A549 (cell line): ENCODE data around the gene MPHOSPH8. TPM values are rescaled to one million over a fixed set of nuclear protein-coding genes. Genes with fewer than 3 reads are reported as not detected.

Experiments
- ATAC-seq, 2 experiments: fragments of 200-7000 bp in 1 of 2; fragments of >200 bp in 1 of 2; cut with Nextera tagmentation in 1 of 2; cut with Tn5 transposase in 1 of 2; 3 replicates each; pipeline versions ENCODE4 v1.8.0 to v1.9.1; 2018 to 2020; ENCODE audit warnings: mild to moderate bottlenecking in 1 of 2, moderate library complexity in 1 of 2
- CTCF ChIA-PET: fragments of 300-600 bp; sonication (Branson Sonifier 250); formaldehyde crosslinking; extraction: SDS; loops from one replicate; lab custom pipeline; 2021; ENCODE audit warnings: antibody characterized with exemption, inconsistent platforms; lab: Yijun Ruan, JAX
- POLR2A ChIA-PET: fragments of 350-600 bp; formaldehyde crosslinking; extraction: SDS; loops from one replicate; lab custom pipeline; 2021; ENCODE audit warnings: antibody characterized with exemption, inconsistent platforms; lab: Yijun Ruan, JAX
- DNase-seq, 2 experiments: peaks; one replicate each; pipeline versions ENCODE4 v3.0.0 to v3.0.0-alpha.2; 2011 to 2016; ENCODE audit warnings: low read depth in 1 of 2, low spot score in 1 of 2
- FAIRE-seq: peaks from 2 replicates; lab custom pipeline; 2011; peaks lifted over from hg19 to GRCh38; lab: Jason Lieb, UNC
- H3K27ac ChIP-seq, 2 experiments: fragments of >200 bp; sonication (Bioruptor Twin); formaldehyde crosslinking; 3 replicates each; pipeline ENCODE4 v1.5.1; 2016 to 2017
- H3K4me1 ChIP-seq: fragments of >200 bp; sonication (Bioruptor Twin); formaldehyde crosslinking; 3 replicates; pipeline ENCODE4 v1.6.1; 2016
- H3K4me2 ChIP-seq: fragments of >200 bp; sonication (Bioruptor Twin); formaldehyde crosslinking; 3 replicates; pipeline ENCODE4 v1.6.1; 2016
- H3K4me3 ChIP-seq: fragments of >200 bp; sonication (Bioruptor Twin); formaldehyde crosslinking; 3 replicates; pipeline ENCODE4 v1.5.1; 2016
- H3K9me3 ChIP-seq: fragments of >200 bp; sonication (Bioruptor Twin); formaldehyde crosslinking; 3 replicates; pipeline ENCODE4 v1.6.1; 2016
- CBX2 ChIP-seq: fragments of 200-600 bp; sonication (generic); IDR thresholded peaks from 2 replicates; pipeline ENCODE4 v1.6.1; 2016; ENCODE audit warnings: low read depth, mild to moderate bottlenecking, borderline replicate concordance
- EHF ChIP-seq: fragments of 250-450 bp; sonication (Bioruptor Pico); IDR thresholded peaks from 2 replicates; pipeline ENCODE4 v1.5.0; 2020; ENCODE audit warnings: mild to moderate bottlenecking
- EP300 ChIP-seq, 2 experiments: fragments of >200 bp; sonication (Bioruptor Twin); formaldehyde crosslinking; IDR thresholded peaks; 2 replicates in 1 of 2; 3 replicates in 1 of 2; pipeline ENCODE4 v1.6.1; 2016 to 2017
- FOXS1 ChIP-seq: fragments of 250-450 bp; sonication (Bioruptor Pico); IDR thresholded peaks from 2 replicates; pipeline ENCODE4 v1.5.0; 2020; ENCODE audit warnings: mild to moderate bottlenecking, moderate library complexity
- HDAC2 ChIP-seq: fragments of 200-600 bp; sonication (generic); IDR thresholded peaks from 2 replicates; pipeline ENCODE4 v1.6.1; 2016
- HMGXB4 ChIP-seq: fragments of 250-450 bp; sonication (Bioruptor Pico); IDR thresholded peaks from 2 replicates; pipeline ENCODE4 v1.5.0; 2021; ENCODE audit warnings: mild to moderate bottlenecking, moderate library complexity, borderline replicate concordance
- JUNB ChIP-seq: fragments of >200 bp; sonication (Bioruptor Twin); formaldehyde crosslinking; IDR thresholded peaks from 2 replicates; pipeline ENCODE4 v1.6.1; 2016
- MAFK ChIP-seq: fragments of 450-650 bp; IDR thresholded peaks from 2 replicates; pipeline ENCODE4 v1.6.1; 2014; ENCODE audit not compliant: partially characterized antibody
- PHF8 ChIP-seq: fragments of 200-600 bp; sonication (generic); IDR thresholded peaks from 2 replicates; pipeline ENCODE4 v1.6.1; 2016; ENCODE audit warnings: low read depth, mild to moderate bottlenecking, antibody characterized with exemption, moderate library complexity, borderline replicate concordance
- REST ChIP-seq: fragments of 200-600 bp; sonication (generic); IDR thresholded peaks from 2 replicates; pipeline ENCODE4 v1.6.1; 2016; ENCODE audit warnings: antibody characterized with exemption, mild to moderate bottlenecking, moderate library complexity
- RNF2 ChIP-seq: fragments of 200-600 bp; sonication (generic); IDR thresholded peaks from 2 replicates; pipeline ENCODE4 v1.6.1; 2016; ENCODE audit warnings: low read depth, mild to moderate bottlenecking, antibody characterized with exemption, moderate library complexity, borderline replicate concordance
- SMC3 ChIP-seq: fragments of >200 bp; sonication (Bioruptor Twin); formaldehyde crosslinking; IDR thresholded peaks from 3 replicates; pipeline ENCODE4 v1.6.1; 2018; ENCODE audit warnings: inconsistent platforms
- TFCP2L1 ChIP-seq: fragments of 250-450 bp; sonication (Bioruptor Pico); IDR thresholded peaks from 2 replicates; pipeline ENCODE4 v1.5.0; 2021; ENCODE audit warnings: mild to moderate bottlenecking
- ZFP36 ChIP-seq: fragments of 450-650 bp; IDR thresholded peaks from 2 replicates; pipeline ENCODE4 v1.6.1; 2014; ENCODE audit warnings: borderline replicate concordance; ENCODE audit not compliant: partially characterized antibody
- WGBS: methylation state at CpG from one replicate; pipeline ENCODE4 v1.1.6; 2017; ENCODE audit errors: missing lambda C conversion rate; 5-methylcytosine and 5-hydroxymethylcytosine counted together
- polyA plus RNA-seq, 4 experiments: library from polyadenylated mRNA; depleted of rRNA in 3 of 4; stranded (reverse); fragments of >200 nt; fragmentation: RNase III in 1 of 4; extraction: RNeasy Plus Mini Kit Qiagen cat#74134 plus additional on column Dnase treatment in 1 of 4; gene quantifications; 2 replicates in 3 of 4; 3 replicates in 1 of 4; pipeline ENCODE4 v1.2.3, GENCODE V29; 2011 to 2017
- TF ChIP-seq, protein P1 (sequence below): fragments of 450-650 bp; IDR thresholded peaks from 2 replicates; pipeline ENCODE4 v1.6.1; 2014; ENCODE audit warnings: antibody characterized with exemption

MPHOSPH8 gene
- polyA plus RNA-seq, 2 of the 4 experiments (the other 2 are of a cell fraction), result 15.2 to 16.2 TPM

DNA sequence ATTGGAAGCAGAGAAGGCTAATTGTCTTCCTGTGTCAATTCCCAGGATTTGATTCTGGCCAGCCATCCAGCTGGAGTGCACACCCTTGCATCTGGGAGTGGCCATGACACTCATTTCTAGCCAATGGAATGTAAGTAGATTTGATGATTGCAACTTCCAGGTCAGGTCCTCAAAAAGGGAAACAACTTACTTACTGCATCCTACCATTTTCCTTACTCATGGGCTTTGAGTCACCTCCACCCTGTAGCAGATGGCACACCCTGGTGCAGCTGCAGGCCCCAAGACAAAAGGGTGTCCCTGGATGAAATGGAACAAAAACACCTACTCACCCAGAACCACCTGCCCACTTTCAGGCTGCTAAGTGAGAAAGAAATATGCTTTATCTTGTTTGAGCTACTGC, 27.3 kb upstream of the MPHOSPH8 start:
- Histone ChIP-seq H3K4me1 (peaks cover 38% of the 10 kb centered on the region), H3K9me3 (no peaks in the 10 kb centered on the region)
- peak in 1 of 2 experiments; percentile 17 for DNase-seq
- CTCF ChIA-PET, result interaction anchor here (2.3 kb wide), 1 partner anchor 13 kb away, joined by 6 read pairs; no protein-coding TSS in a partner anchor
- FAIRE-seq, result no peak
- TF ChIP-seq SMC3 (no peak), HMGXB4 (CRISPR knock-in tag) (no peak), TFCP2L1 (no peak), EP300 (IDR thresholded peaks at IDR 0.05) (no peak), REST (no peak), JUNB (no peak), ZFP36 (no peak)
- TF ChIP-seq, all 56 proteins: peak for 0
- no peak for ATAC-seq
- POLR2A ChIA-PET, result no interaction called here
- Histone ChIP-seq H3K4me3 (no peak overlapping the region), H3K4me2 (no peak overlapping the region), H3K27ac (no peak overlapping the region)

- no peak overlapping the region for H3K27ac ChIP-seq
- CTCF ChIA-PET, result no interaction called here
Measured at GRCh38 chr13:19606737-19607136, 26.7 kb upstream of the MPHOSPH8 start.

GRCh38 chr13:19607523-19608078, 25.9 kb upstream of the MPHOSPH8 start:
- CTCF ChIA-PET, result no interaction called here
- ATAC-seq (no peak), FAIRE-seq (no peak), DNase-seq (no peak)
- POLR2A ChIA-PET, result no interaction called here
- Histone ChIP-seq H3K27ac (no peak overlapping the region), H3K9me3 (no peaks in the 10 kb centered on the region), H3K4me1 (peaks cover 35% of the 10 kb centered on the region), H3K4me2 (no peak overlapping the region), H3K4me3 (no peak overlapping the region)
- 93% methylated on average over 10 of the region's 10 CpGs for WGBS
- TF ChIP-seq MAFK (no peak), CBX2 (no peak), FOXS1 (CRISPR knock-in tag) (no peak)
- TF ChIP-seq, all 56 proteins: peak for 0

More at GRCh38 chr13:19606737-19607136, 26.7 kb upstream of the MPHOSPH8 start:
- FAIRE-seq (no peak), DNase-seq (no peak), ATAC-seq (no peak)
- TF ChIP-seq PHF8 (no peak), EHF (CRISPR knock-in tag) (no peak), HDAC2 (no peak), RNF2 (no peak), HMGXB4 (CRISPR knock-in tag) (no peak), JUNB (no peak)
- TF ChIP-seq, protein P1, sequence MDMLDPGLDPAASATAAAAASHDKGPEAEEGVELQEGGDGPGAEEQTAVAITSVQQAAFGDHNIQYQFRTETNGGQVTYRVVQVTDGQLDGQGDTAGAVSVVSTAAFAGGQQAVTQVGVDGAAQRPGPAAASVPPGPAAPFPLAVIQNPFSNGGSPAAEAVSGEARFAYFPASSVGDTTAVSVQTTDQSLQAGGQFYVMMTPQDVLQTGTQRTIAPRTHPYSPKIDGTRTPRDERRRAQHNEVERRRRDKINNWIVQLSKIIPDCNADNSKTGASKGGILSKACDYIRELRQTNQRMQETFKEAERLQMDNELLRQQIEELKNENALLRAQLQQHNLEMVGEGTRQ, result no peak
- no peak overlapping the region for H3K4me3 ChIP-seq
- POLR2A ChIA-PET, result no interaction called here
- 91% methylated on average over 2 of the region's 2 CpGs for WGBS
- H3K4me2 ChIP-seq, result no peak overlapping the region
- H3K4me1 ChIP-seq, result peaks cover 35% of the 10 kb centered on the region
- H3K9me3 ChIP-seq, result no peaks in the 10 kb centered on the region
